Measurements from ENCODE around the gene SIX4. TPM values are rescaled to one million over a fixed set of nuclear protein-coding genes. Genes with fewer than 3 reads are reported as not detected.

Gene SIX4
- total and polyA plus RNA-seq, 10 of the 15 experiments (the other 5 are each of a cell fraction or from before 2014, with no cell fraction given), result 0.04 to 0.26 (median 0.06) TPM; not detected in 5

DNA sequence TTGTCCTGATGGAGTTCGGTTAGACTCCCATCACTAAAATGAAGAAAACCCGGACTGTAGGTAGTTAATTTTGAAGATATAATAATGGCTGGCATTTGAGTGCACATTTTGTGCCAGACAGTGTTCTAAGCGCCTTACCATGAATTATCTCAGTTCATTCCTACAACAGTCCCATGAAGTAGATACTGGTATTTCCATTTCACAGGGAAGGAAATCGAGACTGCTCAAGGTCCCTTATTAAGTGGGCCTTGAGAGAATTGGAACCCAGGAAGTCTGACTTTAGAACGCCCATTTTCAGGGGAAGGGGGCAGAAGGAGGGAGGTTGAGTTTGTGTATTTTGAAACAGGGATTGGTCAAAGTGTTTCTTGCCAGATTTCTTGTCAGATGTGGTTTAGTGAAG, 11.3 kb upstream of the SIX4 start:
- intact Hi-C loops (cut with micrococcal nuclease; ENCODE audit: unreplicated experiment), result loop anchor here (10.0 kb wide), 1 partner anchor 289 kb away; no protein-coding TSS in a partner anchor
- CTCF ChIA-PET, result no interaction called here
- 6% methylated on average over 5 of the region's 5 CpGs for WGBS (ENCODE audit: insufficient coverage, insufficient replicate concordance, low lambda C conversion rate, missing lambda C conversion rate)
- no TSS peak for BruUV-seq (replicated peaks)
- Histone ChIP-seq H3K79me2 (ENCODE audit: control insufficient read depth, insufficient read depth, low read length) (peaks cover 15% of the 10 kb centered on the region), H2AFZ (ENCODE audit: control insufficient read depth, low read depth, low read length) (no peak overlapping the region), H3K9me3 (replicated peaks; ENCODE audit: control insufficient read depth, insufficient read depth, low read length) (no peaks in the 10 kb centered on the region), H4K20me1 (ENCODE audit: control insufficient read depth, insufficient read depth) (no peaks in the 10 kb centered on the region), H3K4me2 (ENCODE audit: control insufficient read depth, insufficient read depth) (peak overlapping the region; percentile 64), H3K27me3 (replicated peaks in 1 of 2; ENCODE audit: control insufficient read depth in 2 of 2, insufficient read depth in 2 of 2, low read length in 1 of 2) (no peaks in the 10 kb centered on the region), H3K4me3 (peak overlapping the region; percentile 85), H3K36me3 (ENCODE audit: control insufficient read depth in 2 of 2, insufficient read depth in 2 of 2, low read length in 1 of 2) (no peaks in the 10 kb centered on the region), H3K27ac (ENCODE audit: control insufficient read depth, insufficient read depth) (no peak overlapping the region), H3K4me1 (ENCODE audit: control insufficient read depth, insufficient read depth, low read length) (no peaks in the 10 kb centered on the region), H3K9ac (ENCODE audit: control insufficient read depth, insufficient read depth, low read length) (peak overlapping the region; percentile 94; the same call in 1 of the 2 replicates)
- FAIRE-seq (no peak), DNase-seq (ENCODE audit: low read depth, low spot score) (no peak), ATAC-seq (peak; percentile 23)
- POLR2A ChIA-PET, result no interaction called here
- in situ Hi-C loops (cut with MboI), result no loop called here
- RAD21 ChIA-PET (ENCODE audit: unreplicated experiment), result no interaction called here
- SMC1A ChIA-PET (ENCODE audit: uncharacterized antibody, unreplicated experiment), result interaction anchor here (0.6 to 2.1 kb wide), 2 partner anchors 18 to 22 kb away, joined by 3 to 8 read pairs; no protein-coding TSS in a partner anchor
- TF ChIP-seq, protein P1, sequence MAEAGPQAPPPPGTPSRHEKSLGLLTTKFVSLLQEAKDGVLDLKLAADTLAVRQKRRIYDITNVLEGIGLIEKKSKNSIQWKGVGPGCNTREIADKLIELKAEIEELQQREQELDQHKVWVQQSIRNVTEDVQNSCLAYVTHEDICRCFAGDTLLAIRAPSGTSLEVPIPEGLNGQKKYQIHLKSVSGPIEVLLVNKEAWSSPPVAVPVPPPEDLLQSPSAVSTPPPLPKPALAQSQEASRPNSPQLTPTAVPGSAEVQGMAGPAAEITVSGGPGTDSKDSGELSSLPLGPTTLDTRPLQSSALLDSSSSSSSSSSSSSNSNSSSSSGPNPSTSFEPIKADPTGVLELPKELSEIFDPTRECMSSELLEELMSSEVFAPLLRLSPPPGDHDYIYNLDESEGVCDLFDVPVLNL (IDR thresholded peaks at IDR 0.05; ENCODE audit: low read depth, low read length), result no peak
- TF ChIP-seq ZNF622 (IDR thresholded peaks at IDR 0.05), result no peak
- no peak for TF ChIP-seq RELA (IDR thresholded peaks at IDR 0.05; ENCODE audit: borderline replicate concordance, partially characterized antibody)
- TF ChIP-seq CBX5 (IDR thresholded peaks at IDR 0.05; ENCODE audit: low read depth), result no peak
- no peak for TF ChIP-seq NRF1 (conservative IDR thresholded peaks at IDR 0.05; ENCODE audit: low read depth, low read length)
- no peak for TF ChIP-seq KAT2A (conservative IDR thresholded peaks at IDR 0.05; ENCODE audit: control insufficient read depth, low read depth, low read length)
- TF ChIP-seq, protein P2, sequence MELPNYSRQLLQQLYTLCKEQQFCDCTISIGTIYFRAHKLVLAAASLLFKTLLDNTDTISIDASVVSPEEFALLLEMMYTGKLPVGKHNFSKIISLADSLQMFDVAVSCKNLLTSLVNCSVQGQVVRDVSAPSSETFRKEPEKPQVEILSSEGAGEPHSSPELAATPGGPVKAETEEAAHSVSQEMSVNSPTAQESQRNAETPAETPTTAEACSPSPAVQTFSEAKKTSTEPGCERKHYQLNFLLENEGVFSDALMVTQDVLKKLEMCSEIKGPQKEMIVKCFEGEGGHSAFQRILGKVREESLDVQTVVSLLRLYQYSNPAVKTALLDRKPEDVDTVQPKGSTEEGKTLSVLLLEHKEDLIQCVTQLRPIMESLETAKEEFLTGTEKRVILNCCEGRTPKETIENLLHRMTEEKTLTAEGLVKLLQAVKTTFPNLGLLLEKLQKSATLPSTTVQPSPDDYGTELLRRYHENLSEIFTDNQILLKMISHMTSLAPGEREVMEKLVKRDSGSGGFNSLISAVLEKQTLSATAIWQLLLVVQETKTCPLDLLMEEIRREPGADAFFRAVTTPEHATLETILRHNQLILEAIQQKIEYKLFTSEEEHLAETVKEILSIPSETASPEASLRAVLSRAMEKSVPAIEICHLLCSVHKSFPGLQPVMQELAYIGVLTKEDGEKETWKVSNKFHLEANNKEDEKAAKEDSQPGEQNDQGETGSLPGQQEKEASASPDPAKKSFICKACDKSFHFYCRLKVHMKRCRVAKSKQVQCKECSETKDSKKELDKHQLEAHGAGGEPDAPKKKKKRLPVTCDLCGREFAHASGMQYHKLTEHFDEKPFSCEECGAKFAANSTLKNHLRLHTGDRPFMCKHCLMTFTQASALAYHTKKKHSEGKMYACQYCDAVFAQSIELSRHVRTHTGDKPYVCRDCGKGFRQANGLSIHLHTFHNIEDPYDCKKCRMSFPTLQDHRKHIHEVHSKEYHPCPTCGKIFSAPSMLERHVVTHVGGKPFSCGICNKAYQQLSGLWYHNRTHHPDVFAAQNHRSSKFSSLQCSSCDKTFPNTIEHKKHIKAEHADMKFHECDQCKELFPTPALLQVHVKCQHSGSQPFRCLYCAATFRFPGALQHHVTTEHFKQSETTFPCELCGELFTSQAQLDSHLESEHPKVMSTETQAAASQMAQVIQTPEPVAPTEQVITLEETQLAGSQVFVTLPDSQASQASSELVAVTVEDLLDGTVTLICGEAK (IDR thresholded peaks at IDR 0.05; ENCODE audit: borderline replicate concordance), result no peak
- TF ChIP-seq, protein P3, sequence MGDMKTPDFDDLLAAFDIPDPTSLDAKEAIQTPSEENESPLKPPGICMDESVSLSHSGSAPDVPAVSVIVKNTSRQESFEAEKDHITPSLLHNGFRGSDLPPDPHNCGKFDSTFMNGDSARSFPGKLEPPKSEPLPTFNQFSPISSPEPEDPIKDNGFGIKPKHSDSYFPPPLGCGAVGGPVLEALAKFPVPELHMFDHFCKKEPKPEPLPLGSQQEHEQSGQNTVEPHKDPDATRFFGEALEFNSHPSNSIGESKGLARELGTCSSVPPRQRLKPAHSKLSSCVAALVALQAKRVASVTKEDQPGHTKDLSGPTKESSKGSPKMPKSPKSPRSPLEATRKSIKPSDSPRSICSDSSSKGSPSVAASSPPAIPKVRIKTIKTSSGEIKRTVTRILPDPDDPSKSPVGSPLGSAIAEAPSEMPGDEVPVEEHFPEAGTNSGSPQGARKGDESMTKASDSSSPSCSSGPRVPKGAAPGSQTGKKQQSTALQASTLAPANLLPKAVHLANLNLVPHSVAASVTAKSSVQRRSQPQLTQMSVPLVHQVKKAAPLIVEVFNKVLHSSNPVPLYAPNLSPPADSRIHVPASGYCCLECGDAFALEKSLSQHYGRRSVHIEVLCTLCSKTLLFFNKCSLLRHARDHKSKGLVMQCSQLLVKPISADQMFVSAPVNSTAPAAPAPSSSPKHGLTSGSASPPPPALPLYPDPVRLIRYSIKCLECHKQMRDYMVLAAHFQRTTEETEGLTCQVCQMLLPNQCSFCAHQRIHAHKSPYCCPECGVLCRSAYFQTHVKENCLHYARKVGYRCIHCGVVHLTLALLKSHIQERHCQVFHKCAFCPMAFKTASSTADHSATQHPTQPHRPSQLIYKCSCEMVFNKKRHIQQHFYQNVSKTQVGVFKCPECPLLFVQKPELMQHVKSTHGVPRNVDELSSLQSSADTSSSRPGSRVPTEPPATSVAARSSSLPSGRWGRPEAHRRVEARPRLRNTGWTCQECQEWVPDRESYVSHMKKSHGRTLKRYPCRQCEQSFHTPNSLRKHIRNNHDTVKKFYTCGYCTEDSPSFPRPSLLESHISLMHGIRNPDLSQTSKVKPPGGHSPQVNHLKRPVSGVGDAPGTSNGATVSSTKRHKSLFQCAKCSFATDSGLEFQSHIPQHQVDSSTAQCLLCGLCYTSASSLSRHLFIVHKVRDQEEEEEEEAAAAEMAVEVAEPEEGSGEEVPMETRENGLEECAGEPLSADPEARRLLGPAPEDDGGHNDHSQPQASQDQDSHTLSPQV (IDR thresholded peaks at IDR 0.05), result no peak
- TF ChIP-seq POU2F2 (IDR thresholded peaks at IDR 0.05; ENCODE audit: borderline replicate concordance, low read depth, low read length), result no peak
- no peak for TF ChIP-seq STAT3 (IDR thresholded peaks at IDR 0.05; ENCODE audit: low read depth, low read length)
- no peak for TF ChIP-seq ASH2L (IDR thresholded peaks at IDR 0.05; ENCODE audit: borderline replicate concordance, low read depth)
- no peak for TF ChIP-seq KLF5 (IDR thresholded peaks at IDR 0.05; ENCODE audit: partially characterized antibody)
- TF ChIP-seq TBL1XR1 (IDR thresholded peaks at IDR 0.05; ENCODE audit: low read depth, low read length), result no peak

Data from GM12878 (cell line).